IMR-90 (cell line): ENCODE measurements around the gene BDKRB1. TPM values are rescaled to one million over a fixed set of nuclear protein-coding genes. Genes with fewer than 3 reads are reported as not detected.

ENCODE experiments used
- CHD1 ChIP-seq: IDR thresholded peaks from 2 replicates; pipeline ENCODE4 v1.6.1; 2012; ENCODE audit warnings: low read depth, low read length, improper control_type of control experiment
- ELK1 ChIP-seq: fragments of 150-350 bp; IDR thresholded peaks from 2 replicates; pipeline ENCODE4 v1.6.1; 2016; ENCODE audit warnings: low read depth, mild to moderate bottlenecking, low read length, moderate library complexity, borderline replicate concordance
- MAZ ChIP-seq: IDR thresholded peaks from 2 replicates; pipeline ENCODE4 v1.6.1; 2012; ENCODE audit warnings: low read depth, mild to moderate bottlenecking, low read length, improper control_type of control experiment, moderate library complexity, borderline replicate concordance
- MXI1 ChIP-seq: IDR thresholded peaks from 2 replicates; pipeline ENCODE4 v1.6.1; 2012; ENCODE audit warnings: low read depth, mild to moderate bottlenecking, low read length, moderate library complexity, borderline replicate concordance
- NFE2L2 ChIP-seq: fragments of 150-350 bp; IDR thresholded peaks from 2 replicates; pipeline ENCODE4 v1.6.1; 2016; ENCODE audit warnings: low read depth, mild to moderate bottlenecking, low read length
- POLR2A ChIP-seq: IDR thresholded peaks from 2 replicates; pipeline ENCODE4 v1.6.1; 2012; ENCODE audit warnings: mild to moderate bottlenecking, low read depth, low read length
- RFX5 ChIP-seq: IDR thresholded peaks from 2 replicates; pipeline ENCODE4 v1.8.0; 2012; ENCODE audit warnings: low read depth, mild to moderate bottlenecking, low read length, moderate library complexity
- polyA plus RNA-seq, 3 experiments: library from polyadenylated mRNA; depleted of rRNA; stranded (reverse); fragments of >200 nt; gene quantifications; 2 replicates each; pipeline ENCODE4 v1.2.3, GENCODE V29; 2012; ENCODE audit warnings: low replicate concordance in 1 of 3
- total RNA-seq: library from RNA; depleted of rRNA; stranded (reverse); fragments of >200 nt; gene quantifications from 2 replicates; pipeline ENCODE4 v1.2.3, GENCODE V29; 2012

The BDKRB1 gene
- total and polyA plus RNA-seq, 2 of the 4 experiments (the other 2 are of a cell fraction): 56.5 to 130 TPM

DNA sequence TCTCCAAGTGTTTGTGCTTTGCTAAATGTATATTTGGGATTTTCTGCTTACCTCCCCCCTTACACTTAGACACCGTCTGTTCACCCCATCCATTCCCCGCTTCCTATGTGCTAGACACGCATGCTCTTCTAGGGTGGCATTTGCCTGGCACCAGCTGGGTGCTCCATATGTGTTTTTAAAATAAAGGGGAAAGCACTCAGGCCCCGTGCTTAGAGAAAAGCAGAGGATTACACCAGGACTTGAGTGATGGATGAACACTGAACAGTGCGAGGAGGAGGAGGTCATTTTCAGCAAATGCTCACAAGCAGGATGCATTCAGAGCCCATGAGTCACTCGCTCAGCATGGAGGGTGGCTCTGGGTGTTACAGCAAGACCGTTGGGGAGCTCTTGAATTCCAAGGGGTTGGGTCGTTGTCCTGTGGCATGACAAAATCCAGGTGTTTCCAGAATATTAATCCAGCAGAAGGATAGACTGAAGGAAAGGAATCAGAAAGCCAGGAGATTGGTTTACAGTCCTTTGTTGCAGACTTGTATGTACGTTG, 2.9 kb upstream of the BDKRB1 start (continued):
- no peak for TF ChIP-seq ELK1
- 0 out of 2 replicates have a peak, but pooled peaks have one; percentile 6 for TF ChIP-seq NFE2L2
- peak; percentile 100 for TF ChIP-seq MAZ
- no peak for TF ChIP-seq MXI1
- TF ChIP-seq POLR2A: peak; percentile 35; the same call in 1 of the 2 replicates
- TF ChIP-seq RFX5: no peak
- no peak for TF ChIP-seq CHD1
